AG04449 (cell line): ENCODE results near the gene SLC2A9.

Experiments
- CTCF ChIA-PET: fragments of 350-600 bp; formaldehyde crosslinking; extraction: SDS; loops from one replicate; lab custom pipeline; 2021; ENCODE audit warnings: antibody characterized with exemption; lab: Yijun Ruan, JAX
- POLR2A ChIA-PET: fragments of 400-600, 350-600 bp; formaldehyde crosslinking; extraction: SDS; loops from one replicate; lab custom pipeline; 2020; ENCODE audit warnings: antibody characterized with exemption, inconsistent platforms; lab: Yijun Ruan, JAX
- DNase-seq: peaks from one replicate; pipeline ENCODE4 v3.0.0-alpha.2; 2010; ENCODE audit warnings: low read depth, low spot score
- H3K4me3 ChIP-seq: 2 replicates; pipeline ENCODE4 v1.5.1; 2011; ENCODE audit warnings: low read depth, mild to moderate bottlenecking, control low read depth, low read length
- CTCF ChIP-seq: IDR thresholded peaks from one replicate; pipeline ENCODE4 v1.5.1; 2011; ENCODE audit warnings: mild to moderate bottlenecking, moderate library complexity, low read length, control low read depth, inconsistent platforms; ENCODE audit not compliant: insufficient read depth; ENCODE audit errors: missing control alignments

SLC2A9 gene

GRCh38 chr4:10030972-10031667 is 9.8 kb upstream of the SLC2A9 start:
- POLR2A ChIA-PET: no interaction called here

GRCh38 chr4:10029403-10029802 is 8.1 kb upstream of the SLC2A9 start:
- POLR2A ChIA-PET: no interaction called here
- CTCF ChIA-PET: no interaction called here
- TF ChIP-seq CTCF: no peak

More at GRCh38 chr4:10030972-10031667, 9.8 kb upstream of the SLC2A9 start:
- DNase-seq: no peak
- CTCF ChIA-PET: interaction anchor here (0.5 to 1.6 kb wide), 2 partner anchors 16 to 41 kb away, joined by 3 to 5 read pairs; no protein-coding TSS in a partner anchor
- H3K4me3 ChIP-seq: no peak overlapping the region
- TF ChIP-seq CTCF: no peak

GRCh38 chr4:10028910-10029309 is 7.6 kb upstream of the SLC2A9 start:
- POLR2A ChIA-PET: no interaction called here
- no peak overlapping the region for H3K4me3 ChIP-seq
- CTCF ChIA-PET: no interaction called here
- no peak for TF ChIP-seq CTCF
- DNase-seq: no peak

More at GRCh38 chr4:10029403-10029802, 8.1 kb upstream of the SLC2A9 start:
- H3K4me3 ChIP-seq: no peak overlapping the region
- no peak for DNase-seq

- DNase-seq: no peak
- ChIA-PET CTCF (no interaction called here), POLR2A (no interaction called here)
- H3K4me3 ChIP-seq: no peak overlapping the region
- TF ChIP-seq CTCF: no peak
These were observed 5.2 kb upstream of the SLC2A9 start for GRCh38 chr4:10026485-10026884.

GRCh38 chr4:10025230-10025806 is 4.0 kb upstream of the SLC2A9 start:
- ChIA-PET CTCF (no interaction called here), POLR2A (no interaction called here)
- no peak overlapping the region for H3K4me3 ChIP-seq

GRCh38 chr4:10024303-10024702 is 3.0 kb upstream of the SLC2A9 start:
- no peak for DNase-seq
- TF ChIP-seq CTCF: no peak
- ChIA-PET POLR2A (no interaction called here), CTCF (no interaction called here)
- H3K4me3 ChIP-seq: no peak overlapping the region

More at GRCh38 chr4:10025230-10025806, 4.0 kb upstream of the SLC2A9 start:
- no peak for TF ChIP-seq CTCF
- no peak for DNase-seq
